B cell (primary cell): ENCODE data around the gene ITPR1. TPM values are rescaled to one million over a fixed set of nuclear protein-coding genes. Genes with fewer than 3 reads are reported as not detected.

ENCODE experiments used
- ATAC-seq: fragments of 200-7000 bp; cut with Tn5 transposase; one replicate; pipeline ENCODE4 v1.10.0; 2021; ENCODE audit warnings: low read depth, mild to moderate bottlenecking, moderate number of reproducible peaks, moderate library complexity
- CTCF ChIA-PET: fragments of 350-600 bp; sonication (Branson Sonifier 250); formaldehyde crosslinking; loops from one replicate; lab custom pipeline; 2021; ENCODE audit warnings: antibody characterized with exemption, inconsistent platforms; lab: Charles Lee
- POLR2A ChIA-PET: fragments of 350-600 bp; sonication (Branson Sonifier 250); formaldehyde crosslinking; loops from one replicate; lab custom pipeline; 2021; ENCODE audit warnings: antibody characterized with exemption; lab: Charles Lee
- DNase-seq: peaks from one replicate; pipeline ENCODE4 v3.0.0; 2013
- H2AFZ ChIP-seq: 2 replicates; pipeline ENCODE4 v1.6.1; 2012; ENCODE audit warnings: mild to moderate bottlenecking, low read depth, low read length; ENCODE audit not compliant: insufficient read depth, poor library complexity, severe bottlenecking
- H3K27ac ChIP-seq, 2 donors: 1 replicate in 1 of 2; 2 replicates in 1 of 2; pipeline ENCODE4 v1.5.1; 2012 to 2013; ENCODE audit warnings: low read length in 2 of 2, mild to moderate bottlenecking in 2 of 2, moderate library complexity in 1 of 2
- H3K27me3 ChIP-seq, 4 experiments: fragments of 200-600 bp in 1 of 4; sonication (generic) in 1 of 4; replicated peaks in 1 of 4; 1 replicate in 2 of 4; 2 replicates in 2 of 4; pipeline versions ENCODE4 v1.6.1 to v1.7.0; 2013 to 2016; ENCODE audit warnings: low read length in 3 of 4, mild to moderate bottlenecking in 2 of 4, mixed read lengths in 1 of 4, moderate library complexity in 1 of 4; ENCODE audit not compliant: insufficient read depth in 4 of 4, control insufficient read depth in 3 of 4; ENCODE audit errors: control extremely low read depth in 1 of 4
- H3K36me3 ChIP-seq, 2 experiments: replicated peaks in 1 of 2; 1 replicate in 1 of 2; 2 replicates in 1 of 2; pipeline versions ENCODE4 v1.6.1 to v1.7.1; 2013; ENCODE audit warnings: low read length in 1 of 2; ENCODE audit not compliant: insufficient read depth in 2 of 2, control insufficient read depth in 1 of 2; ENCODE audit errors: control extremely low read depth in 1 of 2, extremely low read depth in 1 of 2
- H3K4me1 ChIP-seq, 2 donors: fragments of 200-600 bp in 1 of 2; sonication (generic) in 1 of 2; 1 replicate in 1 of 2; 2 replicates in 1 of 2; pipeline versions ENCODE4 v1.5.1 to v1.6.1; 2013 to 2017; ENCODE audit warnings: low read length in 2 of 2; ENCODE audit not compliant: control insufficient read depth in 2 of 2, insufficient read depth in 2 of 2
- H3K4me2 ChIP-seq: replicated peaks from 2 replicates; pipeline ENCODE3; 2012; ENCODE audit warnings: mild to moderate bottlenecking, low read depth, low read length; ENCODE audit not compliant: poor library complexity, severe bottlenecking
- H3K4me3 ChIP-seq, 5 experiments: fragments of 200-600 bp in 1 of 5; sonication (generic) in 1 of 5; 1 replicate in 3 of 5; 2 replicates in 2 of 5; pipeline versions ENCODE4 v1.5.1 to v1.7.0; 2011 to 2016; ENCODE audit warnings: low read length in 4 of 5, mild to moderate bottlenecking in 4 of 5, low read depth in 2 of 5, control low read depth in 1 of 5, moderate library complexity in 1 of 5; ENCODE audit not compliant: insufficient read depth in 1 of 5; ENCODE audit errors: control extremely low read depth in 1 of 5, extremely low read depth in 1 of 5
- H3K79me2 ChIP-seq: fragments of 200-600 bp; sonication (generic); one replicate; pipeline ENCODE4 v1.6.0; 2016; ENCODE audit warnings: low read length; ENCODE audit not compliant: control insufficient read depth, insufficient read depth
- H3K9ac ChIP-seq: fragments of 200-600 bp; sonication (generic); 2 replicates; pipeline ENCODE4 v1.6.1; 2017; ENCODE audit warnings: mild to moderate bottlenecking, low read length, moderate library complexity
- H3K9me3 ChIP-seq, 3 donors: one replicate each; pipeline versions ENCODE4 v1.6.1 to v1.7.1; 2013; ENCODE audit warnings: low read length in 2 of 3; ENCODE audit not compliant: control insufficient read depth in 2 of 3, insufficient read depth in 1 of 3; ENCODE audit errors: control extremely low read depth in 1 of 3
- H4K20me1 ChIP-seq: 2 replicates; pipeline ENCODE4 v1.6.0; 2012; ENCODE audit warnings: mild to moderate bottlenecking, low read length; ENCODE audit not compliant: insufficient read depth, control insufficient read depth, poor library complexity, severe bottlenecking
- H3K27ac Mint-ChIP-seq: one replicate; pipeline ENCODE4 v1.8.0; 2021; ENCODE audit warnings: mixed read lengths
- H3K27me3 Mint-ChIP-seq: one replicate; pipeline ENCODE4 v1.8.0; 2021; ENCODE audit warnings: mixed read lengths
- H3K4me1 Mint-ChIP-seq: one replicate; pipeline ENCODE4 v1.8.0; 2021; ENCODE audit warnings: mixed read lengths
- H3K4me3 Mint-ChIP-seq: one replicate; pipeline ENCODE4 v1.8.0; 2021; ENCODE audit warnings: mixed read lengths
- H3K9me3 Mint-ChIP-seq: one replicate; pipeline ENCODE4 v1.8.0; 2022; ENCODE audit warnings: mixed read lengths; ENCODE audit not compliant: insufficient read depth
- CTCF ChIP-seq: fragments of 200-600 bp; IDR thresholded peaks from one replicate; pipeline ENCODE4 v1.8.0; 2022; ENCODE audit warnings: antibody characterized with exemption, mild to moderate bottlenecking
- EZH2 ChIP-seq: IDR thresholded peaks from 2 replicates; pipeline ENCODE4 v1.6.1; 2012; ENCODE audit warnings: borderline replicate concordance, low read depth, mild to moderate bottlenecking, moderate library complexity, low read length; ENCODE audit not compliant: insufficient read depth, poor library complexity, severe bottlenecking
- WGBS: methylation state at CpG from one replicate; pipeline ENCODE4 v1.1.5; 2013; ENCODE audit warnings: missing lambda C conversion rate; ENCODE audit not compliant: insufficient coverage; 5-methylcytosine and 5-hydroxymethylcytosine counted together
- intact Hi-C: fragments of 100-400 bp; cut with micrococcal nuclease; formaldehyde crosslinking; loops from one replicate; pipeline ENCODE4 v1.10.0; 2022
- polyA plus RNA-seq: library from polyadenylated mRNA; depleted of rRNA; stranded (reverse); fragments of >200 nt; gene quantifications from 2 replicates; pipeline ENCODE4 v1.2.3, GENCODE V29; 2012
- total RNA-seq, 2 donors: library from RNA; stranded (reverse); fragments of 120-200 nt in 1 of 2; gene quantifications; 1 replicate in 1 of 2; 2 replicates in 1 of 2; pipeline versions ENCODE4 v1.2.3 to v1.2.4, GENCODE V29; 2013 to 2022

ITPR1 gene
- total and polyA plus RNA-seq, 2 donors (not counting 1 experiment from before 2014, with no cell fraction given), result 64.0 to 332 TPM

GRCh38 chr3:4520033-4520816, 27.1 kb downstream of the ITPR1 start:
- Histone ChIP-seq H2AFZ (no peak overlapping the region), H3K4me3 (no peak overlapping the region), H3K27me3 (no peaks in the 10 kb centered on the region), H3K9me3 (no peaks in the 10 kb centered on the region), H3K4me2 (no peak overlapping the region), H3K79me2 (peaks cover 96% of the 10 kb centered on the region), H4K20me1 (peaks cover 86% of the 10 kb centered on the region), H3K9ac (no peak overlapping the region), H3K4me1 (peaks cover 54 to 56% of the 10 kb centered on the region in 2 donors), H3K36me3 (peaks cover 0 to 54% of the 10 kb centered on the region in 2 experiments), H3K27ac (peak overlapping the region in 1 of 2 donors; percentile 70)
- intact Hi-C loops, result no loop called here
- POLR2A ChIA-PET, result interaction anchor here (1.5 kb wide), 1 partner anchor 27 kb away, joined by 8 read pairs; the partner anchor contains the start of gene ITPR1
- no peak for TF ChIP-seq EZH2
- no peak for TF ChIP-seq CTCF
- peak overlapping the region; percentile 47 for H3K27ac Mint-ChIP-seq
- H3K27me3 Mint-ChIP-seq, result no peaks in the 10 kb centered on the region
- peaks cover 76% of the 10 kb centered on the region for H3K4me1 Mint-ChIP-seq
- no peak for ATAC-seq
- WGBS, result 60% methylated on average over 3 of the region's 5 CpGs
- no peak overlapping the region for H3K4me3 Mint-ChIP-seq
- no peak for DNase-seq
- H3K9me3 Mint-ChIP-seq, result no peaks in the 10 kb centered on the region
- CTCF ChIA-PET, result interaction anchor here (0.6 to 5.3 kb wide), 11 partner anchors 11 to 233 kb away, joined by 3 to 44 read pairs (median 3); partner anchors contain the start of gene ITPR1

DNA sequence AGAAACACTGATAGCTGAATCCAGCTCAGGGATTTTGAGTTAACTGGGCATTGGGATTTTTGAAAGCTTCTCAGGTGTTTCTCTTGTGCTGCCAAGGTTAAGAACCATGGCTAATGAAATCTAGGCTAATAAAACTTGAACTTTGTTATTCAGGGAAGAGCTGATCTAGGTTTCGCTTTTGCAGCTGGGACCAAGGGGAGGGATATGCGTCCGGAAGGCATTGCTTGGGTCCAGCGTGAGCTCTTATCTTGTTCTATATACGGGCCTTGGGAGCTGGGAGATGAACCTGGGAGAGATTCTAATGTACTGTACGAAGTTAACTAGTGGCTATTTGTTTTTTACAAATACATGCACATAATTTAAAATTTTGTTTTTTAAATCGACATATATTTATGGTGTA, 29.8 kb downstream of the ITPR1 start:
- intact Hi-C loops, result no loop called here
- WGBS, result 100% methylated on average over 3 of the region's 7 CpGs
- H3K4me3 ChIP-seq, result no peak overlapping the region
- H3K27me3 ChIP-seq, result no peaks in the 10 kb centered on the region
- H3K4me1 ChIP-seq, result peaks cover 37 to 53% of the 10 kb centered on the region in 2 donors
- Mint-ChIP-seq H3K4me3 (no peak overlapping the region), H3K27ac (no peak overlapping the region), H3K4me1 (peaks cover 73% of the 10 kb centered on the region), H3K27me3 (no peaks in the 10 kb centered on the region), H3K9me3 (no peaks in the 10 kb centered on the region)
- H2AFZ ChIP-seq, result no peak overlapping the region
- POLR2A ChIA-PET, result no interaction called here
- no peak overlapping the region for H3K27ac ChIP-seq
- H3K9me3 ChIP-seq, result no peaks in the 10 kb centered on the region
- H3K4me2 ChIP-seq, result no peak overlapping the region
- peaks cover 100% of the 10 kb centered on the region for H3K79me2 ChIP-seq
- TF ChIP-seq EZH2, result no peak
- no peak for TF ChIP-seq CTCF
- DNase-seq (no peak), ATAC-seq (no peak)
- CTCF ChIA-PET, result interaction anchor here (1.7 kb wide), 1 partner anchor 111 kb away, joined by 7 read pairs; no protein-coding TSS in a partner anchor
- H3K9ac ChIP-seq, result no peak overlapping the region
- H4K20me1 ChIP-seq, result peaks cover 100% of the 10 kb centered on the region
- peaks cover 0 to 67% of the 10 kb centered on the region in 2 experiments for H3K36me3 ChIP-seq
